DOHH2 (cell line): Measurements from ENCODE around the gene GNA14.

Source experiments
- EZH2phosphoT487 ChIP-seq: fragments of 200-600 bp; sonication (generic); IDR thresholded peaks from 2 replicates; pipeline ENCODE4 v1.6.1; 2017; ENCODE audit warnings: borderline replicate concordance, mild to moderate bottlenecking, antibody characterized with exemption, low read length, moderate library complexity, mixed read lengths
- TF ChIP-seq, protein P1 (sequence below): fragments of 200-600 bp; sonication (generic); IDR thresholded peaks from one replicate; pipeline ENCODE4 v1.5.1; 2014; ENCODE audit warnings: antibody characterized with exemption, mild to moderate bottlenecking, low read depth, low read length; ENCODE audit not compliant: poor library complexity, severe bottlenecking

DNA sequence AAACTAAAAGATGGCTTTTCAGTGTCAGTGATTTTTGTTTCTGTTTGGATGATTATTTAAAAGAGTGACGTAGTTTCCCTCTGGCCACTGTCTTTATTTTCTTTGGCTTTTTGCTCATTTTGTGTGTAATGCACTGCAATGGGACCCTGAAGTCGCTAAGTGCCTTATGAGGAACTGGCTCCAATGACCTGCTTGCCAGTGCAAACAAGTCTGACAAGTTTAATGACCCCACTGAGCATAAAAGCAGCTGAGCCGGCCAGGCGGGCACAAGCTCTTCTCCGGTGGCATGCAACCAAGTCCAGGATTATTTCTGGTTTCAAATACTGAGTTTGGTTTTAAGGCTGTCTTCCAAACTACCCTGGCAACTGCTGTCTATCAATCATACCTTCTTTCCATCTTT lies 15.6 kb upstream of the GNA14 start:
- TF ChIP-seq, protein P1, sequence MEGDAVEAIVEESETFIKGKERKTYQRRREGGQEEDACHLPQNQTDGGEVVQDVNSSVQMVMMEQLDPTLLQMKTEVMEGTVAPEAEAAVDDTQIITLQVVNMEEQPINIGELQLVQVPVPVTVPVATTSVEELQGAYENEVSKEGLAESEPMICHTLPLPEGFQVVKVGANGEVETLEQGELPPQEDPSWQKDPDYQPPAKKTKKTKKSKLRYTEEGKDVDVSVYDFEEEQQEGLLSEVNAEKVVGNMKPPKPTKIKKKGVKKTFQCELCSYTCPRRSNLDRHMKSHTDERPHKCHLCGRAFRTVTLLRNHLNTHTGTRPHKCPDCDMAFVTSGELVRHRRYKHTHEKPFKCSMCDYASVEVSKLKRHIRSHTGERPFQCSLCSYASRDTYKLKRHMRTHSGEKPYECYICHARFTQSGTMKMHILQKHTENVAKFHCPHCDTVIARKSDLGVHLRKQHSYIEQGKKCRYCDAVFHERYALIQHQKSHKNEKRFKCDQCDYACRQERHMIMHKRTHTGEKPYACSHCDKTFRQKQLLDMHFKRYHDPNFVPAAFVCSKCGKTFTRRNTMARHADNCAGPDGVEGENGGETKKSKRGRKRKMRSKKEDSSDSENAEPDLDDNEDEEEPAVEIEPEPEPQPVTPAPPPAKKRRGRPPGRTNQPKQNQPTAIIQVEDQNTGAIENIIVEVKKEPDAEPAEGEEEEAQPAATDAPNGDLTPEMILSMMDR = no peak
- no peak for TF ChIP-seq EZH2phosphoT487
